Measurements from ENCODE around the gene DENR.

DNA sequence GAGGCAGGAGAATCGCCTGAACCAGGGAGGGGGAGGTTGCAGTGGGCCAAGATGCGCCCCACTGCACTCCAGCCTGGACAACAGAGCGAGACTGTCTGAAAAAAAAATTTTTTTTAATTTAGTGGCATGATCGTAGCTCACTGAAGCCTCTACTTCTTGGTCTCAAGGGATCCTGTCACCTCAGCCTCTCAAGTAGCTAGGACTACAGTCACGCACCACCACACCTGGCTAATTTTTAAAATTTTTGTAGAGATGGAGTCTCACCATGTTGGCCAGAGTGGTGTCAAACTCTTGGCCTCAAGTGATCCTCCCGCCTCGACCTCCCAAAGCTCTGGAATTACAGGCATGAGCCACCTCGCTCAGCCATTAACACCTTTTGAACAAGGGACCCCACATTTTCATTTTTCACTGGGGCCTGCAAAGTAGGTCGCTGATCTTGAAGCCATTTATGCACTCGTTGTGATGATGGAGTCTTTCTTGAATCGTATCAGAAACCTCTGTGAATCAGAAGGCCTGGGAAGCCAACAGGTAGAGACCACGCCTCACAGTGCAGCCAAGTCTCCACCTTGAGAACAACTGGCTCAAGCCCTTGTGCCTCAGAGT is 27.9 kb upstream of the DENR start:
- TF ChIP-seq, protein P1, sequence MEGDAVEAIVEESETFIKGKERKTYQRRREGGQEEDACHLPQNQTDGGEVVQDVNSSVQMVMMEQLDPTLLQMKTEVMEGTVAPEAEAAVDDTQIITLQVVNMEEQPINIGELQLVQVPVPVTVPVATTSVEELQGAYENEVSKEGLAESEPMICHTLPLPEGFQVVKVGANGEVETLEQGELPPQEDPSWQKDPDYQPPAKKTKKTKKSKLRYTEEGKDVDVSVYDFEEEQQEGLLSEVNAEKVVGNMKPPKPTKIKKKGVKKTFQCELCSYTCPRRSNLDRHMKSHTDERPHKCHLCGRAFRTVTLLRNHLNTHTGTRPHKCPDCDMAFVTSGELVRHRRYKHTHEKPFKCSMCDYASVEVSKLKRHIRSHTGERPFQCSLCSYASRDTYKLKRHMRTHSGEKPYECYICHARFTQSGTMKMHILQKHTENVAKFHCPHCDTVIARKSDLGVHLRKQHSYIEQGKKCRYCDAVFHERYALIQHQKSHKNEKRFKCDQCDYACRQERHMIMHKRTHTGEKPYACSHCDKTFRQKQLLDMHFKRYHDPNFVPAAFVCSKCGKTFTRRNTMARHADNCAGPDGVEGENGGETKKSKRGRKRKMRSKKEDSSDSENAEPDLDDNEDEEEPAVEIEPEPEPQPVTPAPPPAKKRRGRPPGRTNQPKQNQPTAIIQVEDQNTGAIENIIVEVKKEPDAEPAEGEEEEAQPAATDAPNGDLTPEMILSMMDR (conservative IDR thresholded peaks at IDR 0.05 in 1 of 2, IDR thresholded peaks at IDR 0.05 in 1 of 2; ENCODE audit: extremely low read depth in 1 of 2, insufficient read depth in 1 of 2, low read depth in 1 of 2, low read length in 2 of 2), result no peak
- TF ChIP-seq EZH2 (IDR thresholded peaks at IDR 0.05; ENCODE audit: borderline replicate concordance, low read length), result no peak
